ENCODE measurements around the gene UTP14C. TPM values are rescaled to one million over a fixed set of nuclear protein-coding genes. Genes with fewer than 3 reads are reported as not detected.
A peak's percentile ranks its signal among the peaks of the same experiment; 100 is the strongest.
"Not testable (repeated sequence)": the region's sequence is repeated elsewhere in the genome, so short reads cannot be mapped to it uniquely, and the experiment has no call there.

UTP14C gene
- total and polyA plus RNA-seq, 8 donors = 1.7 to 10.0 (median 5.9) TPM

- Histone ChIP-seq H3K4me3 (no peak overlapping the region), H3K36me3 (no peaks in the 10 kb centered on the region), H3K4me1 (no peaks in the 10 kb centered on the region), H3K27ac (no peak overlapping the region), H3K9me3 (no peaks in the 10 kb centered on the region), H3K27me3 (no peaks in the 10 kb centered on the region)
- ATAC-seq (no peak), FAIRE-seq (no peak), DNase-seq (no peak)
- 52 to 54% methylated on average over 2 of the region's 2 CpGs for WGBS, 2 donors
- no peak for TF ChIP-seq CTCF (IDR thresholded peaks at IDR 0.05)
- intact Hi-C loops (cut with DNase I) = no loop called here
Observed at GRCh38 chr13:52048516-52048915, 24.0 kb downstream of the UTP14C start.

- no peak for DNase-seq
- no peak for TF ChIP-seq CTCF (IDR thresholded peaks at IDR 0.05)
- Histone ChIP-seq H3K9me3 (no peaks in the 10 kb centered on the region), H3K27me3 (no peaks in the 10 kb centered on the region), H3K36me3 (no peaks in the 10 kb centered on the region), H3K4me3 (no peak overlapping the region), H3K4me1 (no peaks in the 10 kb centered on the region), H3K27ac (no peak overlapping the region)
- no peak for FAIRE-seq
- intact Hi-C loops (cut with DNase I) = no loop called here
- no peak for ATAC-seq
- WGBS, 2 donors = 52 to 54% methylated on average over 7 of the region's 7 CpGs
Observed at GRCh38 chr13:52051400-52051799, 26.9 kb downstream of the UTP14C start.

GRCh38 chr13:52053460-52053859, 29.0 kb downstream of the UTP14C start:
- Histone ChIP-seq H3K4me1 (no peaks in the 10 kb centered on the region), H3K27me3 (no peaks in the 10 kb centered on the region), H3K9me3 (no peaks in the 10 kb centered on the region), H3K4me3 (no peak overlapping the region), H3K36me3 (no peaks in the 10 kb centered on the region), H3K27ac (no peak overlapping the region)
- no peak for TF ChIP-seq CTCF (IDR thresholded peaks at IDR 0.05)
- ATAC-seq (no peak), DNase-seq (no peak), FAIRE-seq (no peak)
- 77 to 87% methylated on average over 4 of the region's 4 CpGs for WGBS, 2 donors
- intact Hi-C loops (cut with DNase I) = no loop called here

GRCh38 chr13:52061064-52061463, 36.6 kb downstream of the UTP14C start:
- ATAC-seq; H3K9me3 ChIP-seq; intact Hi-C loops (cut with DNase I); H3K4me3 ChIP-seq; H3K4me1 ChIP-seq; H3K36me3 ChIP-seq; FAIRE-seq; DNase-seq; H3K27me3 ChIP-seq: not testable (repeated sequence)
- peak overlapping the region in 1 of 4 donors; percentile 28 for H3K27ac ChIP-seq
- 75 to 80% methylated on average over 3 of the region's 3 CpGs for WGBS, 2 donors

GRCh38 chr13:52061587-52061986, 37.1 kb downstream of the UTP14C start:
- ATAC-seq (peak in 1 of 4 donors; percentile 58), DNase-seq (no peak), FAIRE-seq (no peak)
- TF ChIP-seq CTCF (IDR thresholded peaks at IDR 0.05) = no peak
- Histone ChIP-seq H3K36me3 (no peaks in the 10 kb centered on the region), H3K9me3 (no peaks in the 10 kb centered on the region), H3K4me3 (no peak overlapping the region), H3K4me1 (no peaks in the 10 kb centered on the region), H3K27ac (peak overlapping the region in 1 of 4 donors; percentile 28), H3K27me3 (no peaks in the 10 kb centered on the region)
- intact Hi-C loops (cut with DNase I) = no loop called here
- WGBS, 2 donors = 48 to 52% methylated on average over 3 of the region's 3 CpGs

GRCh38 chr13:52067237-52067636, 42.7 kb downstream of the UTP14C start:
- FAIRE-seq (no peak), DNase-seq (no peak), ATAC-seq (no peak)
- Histone ChIP-seq H3K9me3 (no peaks in the 10 kb centered on the region), H3K4me1 (no peaks in the 10 kb centered on the region), H3K4me3 (no peak overlapping the region), H3K27me3 (no peaks in the 10 kb centered on the region), H3K27ac (no peak overlapping the region), H3K36me3 (no peaks in the 10 kb centered on the region)
- intact Hi-C loops (cut with DNase I) = no loop called here
- no peak for TF ChIP-seq CTCF (IDR thresholded peaks at IDR 0.05)

All from pancreas (tissue), 10 donors.